ENCODE results near the gene GCNA.

The GCNA gene

DNA sequence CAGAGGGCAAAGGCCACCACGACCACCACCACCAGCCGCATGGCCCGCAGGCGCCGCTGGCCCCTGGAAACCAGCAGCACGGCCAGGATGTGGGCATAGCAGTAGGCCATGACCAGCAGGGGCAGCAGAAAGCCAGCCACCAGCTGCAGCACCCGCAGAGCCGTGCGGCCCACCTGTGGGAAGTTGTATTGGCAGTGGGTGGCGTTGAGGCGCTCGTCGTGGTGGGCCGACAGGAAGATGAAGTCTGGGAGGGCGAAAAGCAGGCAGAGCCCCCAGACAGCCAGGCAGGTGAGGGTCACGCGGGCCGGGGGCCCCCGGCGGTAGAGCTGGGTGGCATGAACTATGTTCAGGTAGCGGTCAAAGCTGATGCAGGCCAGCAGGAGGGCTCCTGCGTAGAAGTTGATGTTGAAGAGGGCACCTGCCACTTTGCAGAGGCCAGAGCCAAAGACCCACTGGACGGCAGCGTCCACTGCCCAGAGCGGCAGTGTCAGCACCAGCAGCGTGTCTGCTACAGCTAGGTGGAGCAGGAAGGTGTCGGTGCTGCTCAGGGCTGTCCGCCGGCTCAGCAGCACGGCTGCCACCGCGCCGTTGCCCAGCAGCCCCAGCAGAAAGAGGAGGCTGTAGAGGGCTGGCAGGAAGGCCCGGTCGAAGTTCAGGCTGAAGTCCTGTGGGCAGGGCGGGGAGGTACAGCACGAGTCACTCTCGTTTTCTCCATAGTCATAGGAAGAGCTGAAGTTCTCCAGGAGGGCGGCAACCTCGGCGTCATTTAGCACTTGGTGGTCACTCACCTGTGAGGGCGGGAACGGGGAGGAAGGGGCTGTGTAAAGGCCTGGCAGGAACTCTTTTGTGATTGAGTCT, 38.7 kb downstream of the GCNA start:
- peak; percentile 41 for DNase-seq

DNA sequence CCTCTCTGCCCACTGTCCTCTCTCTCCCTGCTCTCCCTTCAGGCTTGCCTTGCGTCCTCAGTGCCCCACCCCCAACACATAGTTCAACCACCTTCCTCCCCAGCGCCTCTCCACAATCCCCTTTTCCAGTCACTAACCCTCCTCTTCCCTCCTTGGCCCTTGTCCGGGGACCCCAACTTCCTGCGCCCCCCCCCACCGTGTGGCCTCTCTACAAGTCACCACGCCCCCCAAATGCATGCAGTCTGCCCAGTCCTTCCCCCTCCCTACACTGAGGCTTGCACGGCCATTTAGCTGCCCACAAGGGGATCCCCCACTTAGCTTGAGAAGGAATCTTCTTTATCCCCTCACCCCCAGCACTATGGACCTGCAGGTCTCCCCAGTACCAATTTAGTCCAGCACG, 39.5 kb downstream of the GCNA start:
- peak; percentile 22 for DNase-seq

DNA sequence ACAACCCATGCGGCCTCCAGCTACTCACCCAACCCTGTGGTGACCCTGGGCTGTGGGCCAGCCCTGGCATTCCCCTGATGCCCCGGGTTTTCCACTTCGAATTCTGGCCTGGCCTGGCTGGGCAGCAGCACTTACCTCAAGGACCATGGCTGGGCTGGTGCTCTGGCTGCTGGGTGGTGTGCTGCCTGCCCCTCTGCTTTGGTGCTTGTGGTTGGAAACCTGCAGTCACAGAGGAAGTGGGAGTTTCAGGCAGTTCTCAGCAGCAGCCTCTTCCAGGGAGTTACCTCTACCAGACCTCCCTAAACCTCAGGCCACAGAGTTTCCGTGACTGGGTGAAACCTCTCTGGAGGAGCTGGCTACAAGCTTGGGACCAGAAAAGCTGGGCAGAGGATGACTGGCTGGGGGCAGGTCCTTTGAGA, 40.1 kb downstream of the GCNA start, which contains the start of gene CXCR3:
Gene CXCR3, minus strand, starts transcription at position 209 of the 419 bp plus-strand sequence. Its CDS starts 62 bp downstream, at position 147.
- peak; percentile 91 for DNase-seq

DNA sequence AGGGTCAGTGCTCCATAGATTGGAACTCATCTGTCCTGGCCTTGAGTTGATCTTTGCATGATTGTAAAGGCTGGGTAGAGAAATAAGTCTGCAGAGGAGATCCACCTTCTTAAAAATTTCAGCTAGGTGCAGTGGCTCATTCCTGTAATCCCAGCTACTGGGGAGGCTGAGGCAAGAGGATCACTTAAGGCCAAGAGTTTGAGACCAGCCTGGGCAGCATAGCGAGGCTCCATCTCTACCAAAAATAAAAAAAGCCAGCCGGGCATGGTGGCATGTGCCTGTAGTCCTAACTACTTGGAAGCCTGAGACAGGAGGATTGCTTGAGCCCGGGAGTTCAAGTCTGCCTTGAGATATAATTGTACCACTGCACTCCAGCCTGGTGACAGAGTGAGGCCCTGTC, 40.5 kb downstream of the GCNA start:
- DNase-seq = no peak

DNA sequence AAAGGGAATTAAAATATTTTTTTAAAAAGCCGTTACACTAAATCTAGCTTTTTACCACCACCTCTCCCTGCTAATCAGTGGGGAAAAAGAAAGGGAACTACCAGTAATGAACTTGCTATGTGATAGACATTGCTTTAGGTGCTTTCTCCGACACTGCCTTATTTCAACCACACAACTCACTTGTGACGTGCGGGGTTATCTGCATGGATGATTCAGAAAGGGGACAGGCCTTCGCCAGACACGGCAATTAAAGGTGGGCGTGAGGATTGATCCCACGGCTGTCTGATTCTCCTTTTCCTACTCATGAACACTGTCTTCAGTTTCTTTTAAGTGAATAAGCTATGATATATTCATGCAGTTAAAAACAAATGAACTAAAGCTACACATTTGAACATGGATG, 41.0 kb downstream of the GCNA start:
- DNase-seq = peak; percentile 53

DNA sequence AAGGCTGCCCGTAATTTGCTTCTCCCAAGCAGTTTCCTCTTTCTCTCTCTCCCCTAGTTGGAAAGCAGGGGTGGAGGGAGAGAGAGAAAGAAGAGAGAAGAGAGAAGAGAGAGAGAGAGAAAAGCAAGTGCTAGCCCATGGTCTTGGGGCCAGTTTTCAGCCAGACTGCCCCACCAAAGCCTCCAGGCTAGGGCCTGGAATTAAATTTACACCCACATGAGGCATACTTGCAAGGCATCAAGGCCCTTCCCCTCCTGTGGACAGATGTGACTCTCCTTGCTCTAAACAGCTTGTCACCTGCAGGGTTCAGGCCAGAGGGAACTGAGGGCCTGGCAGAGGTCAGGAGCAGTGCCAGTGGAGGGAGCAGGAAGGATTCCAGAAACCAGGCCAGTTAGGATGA, 41.7 kb downstream of the GCNA start:
- no peak for DNase-seq

DNA sequence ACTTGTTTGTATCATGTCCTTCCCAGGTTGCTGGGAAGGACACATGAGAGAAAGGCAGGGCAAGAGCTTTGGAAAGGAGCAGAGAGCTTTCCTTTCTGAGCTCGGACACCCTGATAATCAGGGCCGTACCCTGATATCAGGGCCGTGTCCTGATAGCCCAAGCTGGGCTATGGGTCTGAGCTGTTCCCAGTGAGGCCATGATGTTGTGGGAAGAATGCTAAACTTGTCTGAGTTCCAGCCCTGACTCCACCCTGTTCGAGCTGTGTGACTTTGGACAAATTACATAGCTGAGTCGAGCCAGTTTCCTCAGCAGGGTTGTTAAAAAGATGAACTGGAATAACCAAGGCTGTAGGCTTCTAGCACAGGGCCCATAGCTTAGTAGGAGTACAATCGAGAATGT, 43.4 kb downstream of the GCNA start:
- no peak for DNase-seq

DNA sequence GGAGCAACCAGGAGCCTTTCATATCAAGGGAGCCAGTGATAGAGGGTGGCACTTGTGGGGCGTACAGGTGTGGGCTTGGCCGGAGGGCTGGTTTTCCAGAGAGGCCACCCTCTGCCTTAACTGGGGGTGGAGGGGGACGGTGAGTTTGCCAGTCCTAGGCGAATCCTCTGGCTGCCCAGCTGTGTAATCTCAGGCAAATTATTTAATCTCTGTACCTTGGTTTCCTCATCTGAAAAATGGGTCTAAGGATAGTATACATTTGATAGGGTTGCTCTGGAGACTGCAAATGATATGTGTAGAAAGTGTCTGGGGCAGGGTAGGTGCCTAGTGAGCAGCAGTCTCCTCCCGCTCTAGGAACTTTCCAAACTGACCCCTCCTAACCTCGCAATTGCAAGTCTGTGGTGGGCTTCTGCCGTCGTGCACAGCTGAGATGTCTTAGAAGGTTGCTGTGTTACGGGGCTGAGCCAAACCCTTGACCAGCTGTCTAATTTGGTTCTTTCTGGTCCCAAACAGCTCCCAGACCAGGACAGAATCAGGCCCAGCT, 43.9 kb downstream of the GCNA start:
- no peak for DNase-seq

DNA sequence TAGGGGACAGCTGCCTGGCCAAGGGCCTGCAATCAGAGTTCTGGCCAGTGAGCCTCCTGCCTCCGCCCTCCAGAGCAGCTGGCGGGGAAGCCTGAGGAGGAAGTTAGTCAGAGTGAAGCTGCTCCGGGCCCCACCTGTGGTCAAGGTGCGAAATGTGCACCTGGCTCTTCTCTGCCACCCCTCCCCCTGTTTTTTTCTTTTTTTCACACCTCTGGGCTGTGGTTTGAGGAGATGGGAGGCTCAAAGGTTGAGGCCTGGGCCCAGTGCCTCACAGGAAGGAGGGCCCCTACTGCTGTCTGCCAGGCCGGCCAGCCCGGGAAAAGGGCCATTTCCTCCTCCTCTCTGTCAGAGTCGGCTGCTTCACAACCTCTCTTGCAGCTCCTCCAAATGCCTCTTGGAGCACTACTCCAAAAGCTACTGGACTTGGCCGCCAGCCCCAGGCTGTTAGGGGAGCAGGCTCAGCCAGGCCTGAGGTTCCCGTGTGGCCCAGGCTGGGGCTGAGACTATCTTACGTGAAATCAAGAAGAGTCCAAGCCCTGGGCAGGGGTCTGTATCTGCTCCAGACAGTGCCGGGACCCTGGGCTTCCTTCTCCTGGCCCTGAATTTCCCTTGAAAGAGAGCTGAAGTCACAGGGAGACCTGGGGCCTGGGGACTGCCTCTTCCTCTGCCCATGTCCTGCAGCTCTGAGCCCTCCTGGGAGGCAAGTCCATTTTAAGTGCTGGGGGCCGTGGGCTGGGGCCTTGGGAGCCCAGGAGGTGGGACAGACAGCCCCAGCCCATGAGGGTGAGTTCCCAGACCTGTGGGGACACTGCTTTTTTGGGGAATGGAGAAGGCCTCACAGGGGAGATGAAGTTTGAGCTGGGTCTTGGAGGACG, 44.6 kb downstream of the GCNA start:
- DNase-seq = peak; percentile 89

DNA sequence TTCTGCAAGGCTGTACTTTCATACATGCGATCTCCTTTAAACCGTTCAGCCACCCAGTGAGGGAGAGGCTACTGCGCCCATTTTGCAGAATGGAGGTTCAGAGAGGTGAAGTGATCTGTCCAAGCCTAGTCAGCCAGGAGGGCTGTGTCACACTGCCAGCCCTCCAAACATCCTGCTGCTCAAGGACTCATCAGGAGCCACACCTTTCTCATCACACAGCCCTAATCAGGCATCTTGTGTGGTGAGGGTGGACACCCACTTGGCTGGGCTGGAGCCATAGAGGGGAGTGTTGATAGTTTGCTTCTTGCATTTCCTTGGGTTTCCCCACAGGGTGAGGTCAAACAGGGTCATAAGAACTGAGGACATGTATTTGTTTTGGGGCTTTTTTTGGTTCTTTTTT, 45.5 kb downstream of the GCNA start:
- DNase-seq = no peak

DNA sequence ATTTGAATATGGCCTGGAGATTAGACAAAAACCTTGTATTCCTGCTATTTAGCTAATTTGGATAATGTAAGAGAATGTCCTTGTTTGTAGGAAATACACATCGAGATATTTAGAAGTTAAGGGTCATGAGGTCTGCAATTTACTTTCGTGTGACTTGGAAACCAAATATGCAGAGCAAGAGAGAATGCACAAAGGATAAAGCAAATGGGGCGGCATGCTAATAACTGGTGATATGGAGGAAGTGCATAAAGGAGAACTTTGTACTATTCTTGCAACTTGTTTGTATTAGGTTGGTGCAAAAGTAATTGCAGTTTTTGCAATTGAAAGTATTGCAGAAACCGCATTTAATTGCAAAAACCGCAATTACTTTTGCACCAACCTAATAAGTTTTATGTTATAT, 47.2 kb downstream of the GCNA start:
- DNase-seq = no peak

DNA sequence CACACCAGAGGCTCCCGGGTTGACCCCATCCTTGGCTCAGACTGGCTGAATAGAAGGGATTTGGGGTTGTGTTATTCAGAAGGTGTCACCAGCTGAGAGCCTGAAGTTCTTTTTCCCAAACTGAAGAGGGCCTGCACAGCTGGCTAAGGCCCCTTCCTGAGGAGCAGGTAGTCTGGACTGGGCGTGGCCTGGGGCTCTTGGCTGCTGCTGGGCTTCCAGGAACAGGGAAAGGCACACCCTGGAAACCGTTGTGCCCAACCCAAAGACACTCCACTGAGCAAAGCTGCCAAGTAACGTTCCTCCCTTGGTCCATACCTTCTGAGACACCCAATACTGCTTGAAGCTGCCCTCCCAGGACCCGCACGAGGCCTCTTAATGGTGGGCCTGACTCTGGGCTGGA, 48.3 kb downstream of the GCNA start:
- no peak for DNase-seq

DNA sequence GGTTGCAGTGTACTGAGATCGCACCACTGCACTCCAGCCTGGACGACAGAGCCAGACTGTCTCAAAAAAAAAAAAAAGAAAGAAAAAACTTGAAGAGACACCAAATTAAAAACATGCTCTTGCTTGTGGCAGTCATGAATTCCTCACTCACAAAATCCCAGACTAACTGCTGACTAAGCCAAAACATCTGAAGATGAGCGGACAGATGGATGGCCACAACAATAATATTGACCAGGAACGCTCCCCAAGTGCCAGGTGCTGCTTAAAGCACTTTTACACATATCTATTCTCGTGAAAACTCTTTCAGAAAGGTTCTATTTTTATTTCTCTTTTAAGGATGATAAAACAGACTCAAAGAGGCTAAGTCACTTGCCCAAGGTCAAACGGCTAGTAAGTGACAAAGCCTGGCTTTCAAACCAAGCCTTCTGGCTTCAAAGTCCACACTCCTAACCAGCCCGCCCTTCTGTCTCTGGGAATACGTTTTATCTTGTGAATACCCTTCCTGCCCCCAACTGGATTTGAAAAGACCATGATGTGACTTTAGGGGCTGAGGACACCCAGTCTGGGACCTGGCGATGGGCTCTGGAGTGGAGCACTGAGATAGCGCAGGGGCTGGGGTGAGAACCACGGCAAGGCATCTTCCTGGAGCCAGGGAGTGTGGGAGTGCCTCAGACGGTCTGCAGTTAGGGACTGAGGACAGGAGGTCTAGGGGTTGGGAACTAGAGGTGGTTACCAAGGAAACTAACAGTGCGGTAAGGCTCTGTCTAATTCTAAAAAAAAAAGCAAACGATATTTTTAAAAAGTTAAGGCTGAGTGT, 49.6 kb downstream of the GCNA start:
- no peak for DNase-seq

DNA sequence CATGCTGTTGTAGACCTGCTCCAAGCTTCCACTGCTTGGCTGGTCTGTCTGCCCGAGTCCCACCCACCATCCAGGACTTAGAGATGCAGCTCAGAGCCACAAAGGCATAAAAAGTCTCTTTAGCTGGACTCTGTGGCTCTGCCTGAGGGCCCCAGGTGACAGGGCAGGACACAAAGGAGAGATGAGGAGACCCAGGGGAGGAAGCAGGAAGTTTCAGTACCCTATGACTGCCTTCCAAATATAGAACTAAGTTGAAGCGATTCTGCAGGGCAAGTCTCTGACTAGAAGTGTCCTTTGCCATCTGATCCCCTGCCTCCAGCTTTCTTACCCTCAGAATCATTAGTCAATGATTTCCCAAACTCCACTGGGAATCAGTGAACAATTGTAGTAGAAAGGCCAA, 51.2 kb downstream of the GCNA start:
- DNase-seq = no peak

DNA sequence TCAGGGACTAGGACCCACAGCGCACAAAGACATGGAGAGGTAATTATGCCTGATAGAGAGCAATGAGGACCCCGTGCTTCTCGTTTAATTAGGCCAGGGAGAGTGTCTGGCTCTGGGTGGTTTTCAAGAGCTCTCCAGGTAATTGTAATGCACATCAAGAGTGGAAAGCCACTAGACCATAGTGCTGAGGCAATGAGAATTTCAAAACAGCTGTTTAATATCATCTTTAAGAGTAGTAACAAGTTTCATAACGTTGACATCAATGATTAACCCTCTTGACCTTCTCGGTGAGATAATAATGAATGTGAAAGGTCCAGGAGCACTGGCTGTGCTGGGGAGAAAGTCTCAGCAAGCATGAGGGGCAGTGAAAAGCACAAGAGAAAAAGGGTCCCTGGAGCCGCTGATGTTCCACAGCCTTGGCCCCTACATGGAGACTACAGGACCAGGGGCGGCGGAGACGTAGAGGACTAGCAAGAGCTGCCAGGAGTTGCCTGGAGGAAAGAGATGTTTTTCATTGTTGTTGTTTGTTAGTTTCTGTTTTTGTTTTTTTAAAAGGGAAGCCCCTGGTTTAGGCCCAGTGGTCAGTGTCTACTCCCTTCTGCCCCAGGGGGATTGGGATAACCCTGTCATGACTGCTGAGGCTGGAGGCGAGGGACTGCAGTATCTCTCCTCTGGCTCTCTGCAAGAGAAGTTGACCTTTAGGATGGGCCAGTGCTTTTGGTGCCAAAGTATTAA, 54.9 kb downstream of the GCNA start:
- DNase-seq = no peak

DNA sequence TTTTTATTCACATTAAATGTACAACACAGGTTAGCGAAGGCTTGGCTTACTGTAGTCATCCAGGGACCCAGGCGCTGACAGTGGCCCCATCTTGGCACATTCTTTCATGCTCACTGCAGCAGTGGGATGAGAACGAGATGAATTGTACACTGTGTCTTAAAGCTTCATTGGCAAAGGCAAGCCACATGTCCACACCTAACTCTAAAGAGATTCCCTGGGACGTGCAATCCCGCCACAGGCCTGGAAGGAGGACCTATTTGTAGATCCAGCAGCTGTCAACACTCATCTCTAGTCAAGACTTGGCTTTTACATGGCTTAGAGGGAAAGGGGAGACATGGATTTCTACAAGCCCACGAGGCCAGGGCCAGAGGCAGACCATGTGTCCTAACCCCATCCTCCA, 56.1 kb downstream of the GCNA start:
- DNase-seq = no peak

DNA sequence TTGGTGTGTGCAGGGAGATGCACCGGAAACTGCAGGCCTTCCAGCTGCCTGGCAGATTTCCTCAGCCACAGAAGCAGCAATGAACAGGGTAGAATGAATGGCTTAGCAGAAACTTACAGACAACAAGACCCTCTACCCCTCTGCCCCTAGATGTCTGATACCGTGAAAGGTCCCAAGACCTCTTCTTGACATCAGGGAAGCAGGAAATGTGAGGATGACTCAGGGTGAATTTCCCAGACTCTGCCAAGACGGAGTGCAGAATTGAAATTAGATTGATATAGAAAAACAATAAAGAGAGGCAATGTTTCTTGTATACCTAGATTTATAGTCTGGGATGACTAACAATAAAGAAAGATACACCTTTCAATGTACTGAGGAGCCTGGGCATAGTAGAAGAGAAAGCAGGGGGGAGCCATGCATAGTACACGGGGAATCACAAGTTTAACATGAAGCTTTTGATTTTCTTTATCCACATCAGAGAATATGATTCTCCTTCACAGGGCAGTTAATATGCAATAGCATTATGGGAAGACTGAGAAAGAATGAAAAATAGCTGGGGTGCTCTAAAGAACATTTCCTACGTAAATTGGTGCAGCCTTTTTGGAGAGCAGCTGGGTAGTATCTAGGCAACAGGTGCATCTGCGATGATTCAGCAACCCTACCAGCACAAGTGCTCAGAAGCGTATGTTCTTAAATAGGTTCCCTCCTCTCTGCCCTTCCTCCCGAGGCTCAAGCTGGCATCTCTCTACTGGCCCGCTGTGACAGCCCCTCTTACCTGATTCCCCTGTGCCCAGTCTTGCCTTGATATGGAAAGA, 58.4 kb downstream of the GCNA start:
- peak; percentile 26 for DNase-seq

DNA sequence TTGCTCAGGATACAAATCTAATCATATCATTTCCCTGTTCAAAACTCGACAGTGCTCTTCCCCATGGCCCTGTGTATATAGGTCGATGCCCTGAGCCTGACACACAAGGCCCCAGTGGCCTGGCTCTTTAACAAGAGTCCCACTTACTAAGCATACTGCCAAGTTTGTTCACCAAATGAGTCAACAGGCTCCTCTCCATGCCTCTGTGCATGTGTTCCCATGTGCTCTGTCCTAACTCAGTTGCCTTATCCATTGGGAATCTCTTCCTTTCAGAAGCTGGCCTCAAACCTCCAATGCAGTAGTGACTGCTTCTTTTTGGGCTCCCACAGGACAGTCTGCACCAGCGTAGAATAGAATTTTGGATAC, 59.0 kb downstream of the GCNA start:
- DNase-seq = peak; percentile 38

DNA sequence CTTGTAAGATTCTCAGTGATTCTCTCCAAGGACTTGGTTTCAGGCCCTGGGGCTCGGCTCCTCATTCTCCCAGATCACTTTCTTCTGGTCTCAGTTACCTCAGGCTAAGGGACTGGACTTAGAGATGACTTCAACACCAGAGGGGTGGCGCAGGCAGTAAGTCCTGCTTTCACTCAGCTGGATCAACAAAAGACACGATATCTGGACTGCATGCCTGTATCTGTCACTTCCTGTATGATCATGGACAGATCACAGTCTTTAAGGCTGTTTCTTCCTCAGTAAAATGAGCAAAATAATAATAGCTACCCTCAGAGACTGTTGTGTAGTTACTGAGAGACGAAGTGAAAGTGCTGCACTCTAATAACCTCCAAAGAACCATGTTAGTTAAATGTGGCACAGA, 59.6 kb downstream of the GCNA start:
- DNase-seq = peak; percentile 39

DNA sequence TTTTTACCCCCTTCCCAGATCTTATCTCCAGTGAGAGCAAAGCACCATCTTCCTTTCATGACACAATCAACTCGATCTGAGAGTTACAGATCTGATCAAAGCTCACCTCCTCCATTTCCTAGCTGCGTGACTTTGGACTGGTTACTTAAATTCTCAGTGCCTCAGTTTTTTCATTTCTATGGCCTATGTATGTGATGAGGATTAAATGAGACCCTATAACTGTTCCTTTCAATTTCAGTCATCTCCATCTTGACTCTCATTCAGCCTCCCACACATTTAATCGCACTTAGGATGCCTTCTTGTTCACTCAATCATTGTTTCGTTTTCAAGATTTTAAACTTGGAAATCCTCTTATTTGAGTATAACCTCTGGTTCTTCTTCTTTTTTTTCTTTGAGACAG, 60.2 kb downstream of the GCNA start:
- peak; percentile 34 for DNase-seq

DNA sequence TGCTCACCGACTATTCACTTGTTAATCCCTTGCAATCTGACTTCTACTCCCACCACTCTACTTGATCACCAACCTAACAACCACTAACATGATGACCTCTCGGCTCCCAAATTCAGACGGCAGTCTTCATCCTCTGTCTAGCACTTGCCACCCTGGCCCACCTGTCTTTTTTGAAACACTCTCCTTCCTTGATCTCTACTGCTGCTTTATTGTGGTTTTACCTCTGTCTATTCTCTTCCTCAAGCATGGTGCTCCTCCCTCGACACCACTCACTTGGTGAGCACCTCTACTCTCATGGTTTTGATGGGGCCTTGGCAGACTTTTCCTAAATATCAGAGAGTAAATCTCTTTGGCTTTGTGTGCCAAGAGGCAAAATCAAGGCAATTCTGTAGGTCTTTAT, 61.8 kb downstream of the GCNA start:
- DNase-seq = no peak
